OCI-LY1 (cell line): Measurements from ENCODE around the gene ZHX3.

Source experiments
- EZH2 ChIP-seq: fragments of 200-600 bp; sonication (generic), shearing (Covaris generic); IDR thresholded peaks from 2 replicates; pipeline ENCODE4 v1.8.0; 2017; ENCODE audit warnings: borderline replicate concordance, mixed run types, mild to moderate bottlenecking, antibody characterized with exemption, low read length, moderate library complexity, mixed read lengths
- TF ChIP-seq, protein P1 (sequence below): fragments of 200-600 bp; sonication (generic), shearing (Covaris generic); IDR thresholded peaks from 2 replicates; pipeline ENCODE4 v1.5.1; 2017; ENCODE audit warnings: mild to moderate bottlenecking, antibody characterized with exemption, low read length, moderate library complexity, mixed read lengths

DNA sequence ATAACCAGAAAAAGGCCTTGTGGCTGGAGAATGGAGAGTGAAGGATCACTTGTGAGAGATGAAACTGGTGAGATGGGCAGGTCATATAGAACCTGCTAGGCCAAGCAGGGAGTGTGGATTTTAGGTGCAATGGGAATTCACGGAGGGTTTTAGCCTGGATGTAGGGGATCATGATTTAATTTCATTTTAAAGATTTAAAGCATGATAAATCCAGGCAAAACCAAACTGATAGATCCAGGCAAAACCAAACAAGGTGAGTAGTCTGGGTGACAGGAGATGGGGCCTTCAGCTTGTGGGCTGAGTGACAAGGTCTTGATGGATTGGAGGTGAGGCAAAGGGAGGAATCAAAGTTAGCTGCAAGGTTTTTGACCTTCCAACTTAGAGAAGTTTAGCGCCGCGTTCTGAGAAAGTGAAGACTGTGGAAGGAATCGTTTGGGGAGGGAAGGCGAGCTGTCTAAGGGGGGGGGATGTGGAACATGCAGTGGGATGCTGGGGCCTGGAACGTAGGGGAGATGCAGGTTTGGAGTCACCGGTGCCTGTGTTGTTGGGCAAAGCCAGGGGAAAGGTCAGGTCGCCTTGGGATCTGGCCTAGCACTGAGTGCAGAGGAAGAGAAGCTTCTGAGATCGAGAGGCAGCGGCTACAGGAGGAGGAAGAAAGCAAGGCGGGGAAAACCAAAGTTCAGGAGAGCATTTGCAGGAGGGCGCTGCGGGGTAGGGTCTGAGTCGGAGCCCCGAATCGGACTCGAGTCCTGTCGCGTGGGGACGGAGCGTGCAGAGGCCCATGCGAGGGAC lies 181.4 kb downstream of the ZHX3 start:
- TF ChIP-seq EZH2 = no peak
- TF ChIP-seq, protein P1, sequence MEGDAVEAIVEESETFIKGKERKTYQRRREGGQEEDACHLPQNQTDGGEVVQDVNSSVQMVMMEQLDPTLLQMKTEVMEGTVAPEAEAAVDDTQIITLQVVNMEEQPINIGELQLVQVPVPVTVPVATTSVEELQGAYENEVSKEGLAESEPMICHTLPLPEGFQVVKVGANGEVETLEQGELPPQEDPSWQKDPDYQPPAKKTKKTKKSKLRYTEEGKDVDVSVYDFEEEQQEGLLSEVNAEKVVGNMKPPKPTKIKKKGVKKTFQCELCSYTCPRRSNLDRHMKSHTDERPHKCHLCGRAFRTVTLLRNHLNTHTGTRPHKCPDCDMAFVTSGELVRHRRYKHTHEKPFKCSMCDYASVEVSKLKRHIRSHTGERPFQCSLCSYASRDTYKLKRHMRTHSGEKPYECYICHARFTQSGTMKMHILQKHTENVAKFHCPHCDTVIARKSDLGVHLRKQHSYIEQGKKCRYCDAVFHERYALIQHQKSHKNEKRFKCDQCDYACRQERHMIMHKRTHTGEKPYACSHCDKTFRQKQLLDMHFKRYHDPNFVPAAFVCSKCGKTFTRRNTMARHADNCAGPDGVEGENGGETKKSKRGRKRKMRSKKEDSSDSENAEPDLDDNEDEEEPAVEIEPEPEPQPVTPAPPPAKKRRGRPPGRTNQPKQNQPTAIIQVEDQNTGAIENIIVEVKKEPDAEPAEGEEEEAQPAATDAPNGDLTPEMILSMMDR = no peak
